ENCODE results near the gene HTR4.

Gene HTR4

GRCh38 chr5:148626986-148627385 lies 27.3 kb downstream of the HTR4 start:
- Histone ChIP-seq H3K4me1 (ENCODE audit: insufficient read depth, low read length) (no peaks in the 10 kb centered on the region), H3K9ac (ENCODE audit: low read depth, low read length) (no peak overlapping the region), H3K9me3 (ENCODE audit: insufficient read depth, low read depth, low read length) (no peaks in the 10 kb centered on the region), H3K4me3 (ENCODE audit: low read length) (no peak overlapping the region), H3K36me3 (ENCODE audit: insufficient read depth, low read depth, low read length) (no peaks in the 10 kb centered on the region), H3K27ac (ENCODE audit: low read length) (no peak overlapping the region), H3K27me3 (ENCODE audit: insufficient read depth, low read length) (no peaks in the 10 kb centered on the region)

GRCh38 chr5:148626081-148626613 lies 28.2 kb downstream of the HTR4 start:
- Histone ChIP-seq H3K4me1 (ENCODE audit: insufficient read depth, low read length) (no peaks in the 10 kb centered on the region), H3K9ac (ENCODE audit: low read depth, low read length) (no peak overlapping the region), H3K4me3 (ENCODE audit: low read length) (no peak overlapping the region), H3K36me3 (ENCODE audit: insufficient read depth, low read depth, low read length) (no peaks in the 10 kb centered on the region), H3K9me3 (ENCODE audit: insufficient read depth, low read depth, low read length) (no peaks in the 10 kb centered on the region), H3K27me3 (ENCODE audit: insufficient read depth, low read length) (no peaks in the 10 kb centered on the region), H3K27ac (ENCODE audit: low read length) (no peak overlapping the region)

GRCh38 chr5:148625250-148625649 lies 29.1 kb downstream of the HTR4 start:
- Histone ChIP-seq H3K27me3 (ENCODE audit: insufficient read depth, low read length) (no peaks in the 10 kb centered on the region), H3K9me3 (ENCODE audit: insufficient read depth, low read depth, low read length) (no peaks in the 10 kb centered on the region), H3K4me1 (ENCODE audit: insufficient read depth, low read length) (no peaks in the 10 kb centered on the region), H3K36me3 (ENCODE audit: insufficient read depth, low read depth, low read length) (no peaks in the 10 kb centered on the region), H3K27ac (ENCODE audit: low read length) (no peak overlapping the region), H3K9ac (ENCODE audit: low read depth, low read length) (no peak overlapping the region), H3K4me3 (ENCODE audit: low read length) (no peak overlapping the region)

DNA sequence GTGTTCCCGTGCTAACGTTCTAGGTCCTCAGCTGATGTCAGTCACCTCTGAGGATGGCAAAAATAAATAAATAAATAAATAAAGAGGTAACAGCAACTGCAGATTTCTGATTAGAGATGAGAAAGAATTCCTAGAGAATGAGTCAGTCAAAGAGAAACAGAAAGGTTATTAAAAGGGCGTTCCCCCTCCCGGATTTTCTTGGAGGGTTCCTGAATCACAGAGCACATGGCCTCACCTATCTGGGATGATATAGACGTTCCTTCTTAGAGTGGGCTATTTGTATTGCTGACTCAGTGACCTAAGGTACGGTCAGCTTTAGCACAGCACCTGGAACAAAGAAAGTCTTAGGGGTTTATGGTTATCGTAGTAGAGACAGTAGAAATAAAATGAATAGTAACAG lies 30.6 kb downstream of the HTR4 start:
- H3K9ac ChIP-seq (ENCODE audit: low read depth, low read length), result no peak overlapping the region
- no peaks in the 10 kb centered on the region for H3K27me3 ChIP-seq (ENCODE audit: insufficient read depth, low read length)
- no peak overlapping the region for H3K27ac ChIP-seq (ENCODE audit: low read length)
- no peaks in the 10 kb centered on the region for H3K9me3 ChIP-seq (ENCODE audit: insufficient read depth, low read depth, low read length)
- H3K36me3 ChIP-seq (ENCODE audit: insufficient read depth, low read depth, low read length), result no peaks in the 10 kb centered on the region
- H3K4me1 ChIP-seq (ENCODE audit: insufficient read depth, low read length), result no peaks in the 10 kb centered on the region
- H3K4me3 ChIP-seq (ENCODE audit: low read length), result no peak overlapping the region

DNA sequence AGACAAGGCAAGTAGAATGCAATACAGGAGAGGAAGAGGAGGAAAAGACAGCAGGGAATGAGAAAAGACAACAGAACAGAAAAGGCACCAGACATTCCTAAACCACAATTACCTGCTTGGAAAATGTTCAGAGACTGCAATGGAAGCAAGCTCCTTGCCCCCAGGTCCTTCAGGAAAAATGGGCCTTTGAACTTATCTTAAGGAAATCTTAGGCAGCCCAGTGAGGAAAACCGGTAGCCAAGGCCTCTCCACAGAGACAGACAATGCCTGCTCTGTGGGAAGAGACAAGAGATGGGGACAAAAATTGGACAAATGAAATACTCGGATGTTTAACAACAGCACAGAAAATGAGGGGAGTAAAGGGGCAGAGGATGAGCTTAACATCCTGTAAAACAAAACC lies 31.2 kb downstream of the HTR4 start:
- no peak overlapping the region for H3K4me3 ChIP-seq (ENCODE audit: low read length)
- no peak overlapping the region for H3K9ac ChIP-seq (ENCODE audit: low read depth, low read length)
- no peaks in the 10 kb centered on the region for H3K4me1 ChIP-seq (ENCODE audit: insufficient read depth, low read length)
- H3K9me3 ChIP-seq (ENCODE audit: insufficient read depth, low read depth, low read length), result no peaks in the 10 kb centered on the region
- no peaks in the 10 kb centered on the region for H3K36me3 ChIP-seq (ENCODE audit: insufficient read depth, low read depth, low read length)
- no peaks in the 10 kb centered on the region for H3K27me3 ChIP-seq (ENCODE audit: insufficient read depth, low read length)
- H3K27ac ChIP-seq (ENCODE audit: low read length), result no peak overlapping the region

GRCh38 chr5:148620696-148621095 lies 33.6 kb downstream of the HTR4 start:
- Histone ChIP-seq H3K4me3 (ENCODE audit: low read length) (no peak overlapping the region), H3K27ac (ENCODE audit: low read length) (no peak overlapping the region), H3K4me1 (ENCODE audit: insufficient read depth, low read length) (no peaks in the 10 kb centered on the region), H3K9me3 (ENCODE audit: insufficient read depth, low read depth, low read length) (no peaks in the 10 kb centered on the region), H3K27me3 (ENCODE audit: insufficient read depth, low read length) (no peaks in the 10 kb centered on the region), H3K9ac (ENCODE audit: low read depth, low read length) (no peak overlapping the region), H3K36me3 (ENCODE audit: insufficient read depth, low read depth, low read length) (no peaks in the 10 kb centered on the region)

GRCh38 chr5:148620091-148620490 lies 34.2 kb downstream of the HTR4 start:
- Histone ChIP-seq H3K9ac (ENCODE audit: low read depth, low read length) (no peak overlapping the region), H3K27ac (ENCODE audit: low read length) (no peak overlapping the region), H3K36me3 (ENCODE audit: insufficient read depth, low read depth, low read length) (no peaks in the 10 kb centered on the region), H3K27me3 (ENCODE audit: insufficient read depth, low read length) (no peaks in the 10 kb centered on the region), H3K4me1 (ENCODE audit: insufficient read depth, low read length) (no peaks in the 10 kb centered on the region), H3K4me3 (ENCODE audit: low read length) (no peak overlapping the region), H3K9me3 (ENCODE audit: insufficient read depth, low read depth, low read length) (no peaks in the 10 kb centered on the region)

DNA sequence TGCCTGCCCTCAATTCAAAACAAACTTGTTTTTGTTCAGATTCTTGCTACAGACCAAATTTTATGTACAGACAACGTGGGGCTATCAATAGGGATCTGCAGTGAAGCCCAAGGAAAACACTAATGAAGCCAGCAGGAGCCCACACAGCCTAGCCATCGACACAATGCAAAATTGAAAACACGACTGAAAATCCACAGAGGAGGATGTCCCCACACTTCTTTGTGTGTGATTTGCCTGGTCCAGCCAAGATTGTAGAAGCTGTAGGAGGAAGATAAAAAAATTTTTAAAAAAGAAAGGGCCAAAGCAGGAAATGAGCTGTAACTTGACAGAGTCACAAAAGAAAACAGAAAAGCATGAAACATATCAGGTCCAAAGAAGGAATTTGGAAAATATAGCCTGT lies 34.8 kb downstream of the HTR4 start:
- H3K9ac ChIP-seq (ENCODE audit: low read depth, low read length), result no peak overlapping the region
- H3K27ac ChIP-seq (ENCODE audit: low read length), result no peak overlapping the region
- H3K9me3 ChIP-seq (ENCODE audit: insufficient read depth, low read depth, low read length), result no peaks in the 10 kb centered on the region
- H3K4me3 ChIP-seq (ENCODE audit: low read length), result no peak overlapping the region
- no peaks in the 10 kb centered on the region for H3K27me3 ChIP-seq (ENCODE audit: insufficient read depth, low read length)
- no peaks in the 10 kb centered on the region for H3K36me3 ChIP-seq (ENCODE audit: insufficient read depth, low read depth, low read length)
- no peaks in the 10 kb centered on the region for H3K4me1 ChIP-seq (ENCODE audit: insufficient read depth, low read length)

DNA sequence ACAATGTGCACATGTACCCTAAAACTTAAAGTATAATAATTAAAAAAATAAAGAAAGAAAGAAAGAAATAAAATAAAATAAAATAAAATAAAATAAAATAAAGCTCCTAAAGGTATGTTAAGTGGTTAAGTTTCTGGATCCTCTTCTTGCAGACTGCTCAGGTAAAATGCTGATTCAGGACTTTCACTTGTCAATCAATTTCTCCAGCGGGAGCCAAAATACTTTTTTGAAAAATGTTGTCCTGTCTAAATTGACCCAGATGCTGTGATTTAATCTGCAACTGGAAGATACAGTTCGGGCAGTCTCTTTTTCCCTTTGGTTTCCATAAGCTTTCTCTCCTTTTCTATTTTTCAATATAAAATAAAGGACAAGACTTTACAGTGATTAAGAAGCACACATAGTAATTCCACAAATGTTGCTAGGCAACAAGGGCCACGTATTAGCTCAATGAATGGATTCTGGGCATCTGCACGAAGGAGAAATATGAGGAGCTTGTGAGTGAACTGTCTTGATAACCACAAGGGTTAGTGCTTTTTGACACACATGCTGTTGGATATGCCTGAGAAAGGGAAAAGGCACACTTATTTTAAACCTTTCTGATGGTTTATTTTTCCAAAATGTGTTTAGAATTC lies 38.6 kb downstream of the HTR4 start:
- no peaks in the 10 kb centered on the region for H3K27me3 ChIP-seq (ENCODE audit: insufficient read depth, low read length)
- H3K9me3 ChIP-seq (ENCODE audit: insufficient read depth, low read depth, low read length), result no peaks in the 10 kb centered on the region
- H3K4me3 ChIP-seq (ENCODE audit: low read length), result no peak overlapping the region
- no peak overlapping the region for H3K27ac ChIP-seq (ENCODE audit: low read length)
- H3K9ac ChIP-seq (ENCODE audit: low read depth, low read length), result no peak overlapping the region
- H3K4me1 ChIP-seq (ENCODE audit: insufficient read depth, low read length), result no peaks in the 10 kb centered on the region
- H3K36me3 ChIP-seq (ENCODE audit: insufficient read depth, low read depth, low read length), result no peaks in the 10 kb centered on the region

GRCh38 chr5:148607406-148607805 lies 46.9 kb downstream of the HTR4 start:
- Histone ChIP-seq H3K9ac (ENCODE audit: low read depth, low read length) (no peak overlapping the region), H3K27me3 (ENCODE audit: insufficient read depth, low read length) (no peaks in the 10 kb centered on the region), H3K27ac (ENCODE audit: low read length) (no peak overlapping the region)

DNA sequence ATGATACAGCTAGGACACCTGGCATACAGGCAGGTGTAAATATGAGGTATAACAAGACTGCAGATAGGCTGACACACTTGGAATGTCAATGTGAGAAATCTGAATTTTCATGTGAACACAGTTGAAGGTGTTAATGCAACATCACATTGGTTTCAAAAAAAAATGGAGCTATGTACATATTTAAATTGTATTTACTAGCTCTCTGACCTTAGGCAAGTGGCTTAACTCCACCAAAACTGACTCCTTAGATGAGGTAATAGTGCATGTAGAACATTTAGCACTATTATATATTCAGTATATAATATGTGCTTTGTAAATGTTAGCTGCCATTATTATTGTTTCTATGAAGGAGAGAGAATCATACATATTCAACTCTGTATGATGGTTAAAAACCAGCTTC lies 48.0 kb downstream of the HTR4 start:
- no peaks in the 10 kb centered on the region for H3K36me3 ChIP-seq (ENCODE audit: insufficient read depth, low read depth, low read length)
- H3K27me3 ChIP-seq (ENCODE audit: insufficient read depth, low read length), result no peaks in the 10 kb centered on the region
- no peaks in the 10 kb centered on the region for H3K9me3 ChIP-seq (ENCODE audit: insufficient read depth, low read depth, low read length)
- H3K4me3 ChIP-seq (ENCODE audit: low read length), result no peak overlapping the region
- H3K27ac ChIP-seq (ENCODE audit: low read length), result no peak overlapping the region
- H3K9ac ChIP-seq (ENCODE audit: low read depth, low read length), result no peak overlapping the region
- no peaks in the 10 kb centered on the region for H3K4me1 ChIP-seq (ENCODE audit: insufficient read depth, low read length)

More at GRCh38 chr5:148607406-148607805, 46.9 kb downstream of the HTR4 start:
- Histone ChIP-seq H3K4me1 (ENCODE audit: insufficient read depth, low read length) (no peaks in the 10 kb centered on the region), H3K36me3 (ENCODE audit: insufficient read depth, low read depth, low read length) (no peaks in the 10 kb centered on the region), H3K4me3 (ENCODE audit: low read length) (no peak overlapping the region), H3K9me3 (ENCODE audit: insufficient read depth, low read depth, low read length) (no peaks in the 10 kb centered on the region)

- H3K4me1 ChIP-seq (ENCODE audit: insufficient read depth, low read length), result no peaks in the 10 kb centered on the region
- no peaks in the 10 kb centered on the region for H3K27me3 ChIP-seq (ENCODE audit: insufficient read depth, low read length)
- no peak overlapping the region for H3K4me3 ChIP-seq (ENCODE audit: low read length)
- H3K36me3 ChIP-seq (ENCODE audit: insufficient read depth, low read depth, low read length), result no peaks in the 10 kb centered on the region
- peaks cover 10% of the 10 kb centered on the region for H3K9me3 ChIP-seq (ENCODE audit: insufficient read depth, low read depth, low read length)
- H3K9ac ChIP-seq (ENCODE audit: low read depth, low read length), result no peak overlapping the region
- H3K27ac ChIP-seq (ENCODE audit: low read length), result no peak overlapping the region
These were observed 55.1 kb downstream of the HTR4 start for GRCh38 chr5:148599187-148599586.
